Erythroblast (primary cell): ENCODE results near the gene MGAM2.

Experiments
- DNase-seq, 2 experiments: peaks; one replicate each; lab custom pipeline; 2025; lab: John Stamatoyannopoulos, UW
- GATA1 ChIP-seq: IDR thresholded peaks from 2 replicates; pipeline ENCODE4 v1.6.1; 2011; ENCODE audit warnings: low read depth, mild to moderate bottlenecking, control low read depth, low read length, moderate library complexity
- POLR2A ChIP-seq: IDR thresholded peaks from 2 replicates; pipeline ENCODE4 v1.6.1; 2011; ENCODE audit warnings: mild to moderate bottlenecking, low read length

MGAM2 gene

DNA sequence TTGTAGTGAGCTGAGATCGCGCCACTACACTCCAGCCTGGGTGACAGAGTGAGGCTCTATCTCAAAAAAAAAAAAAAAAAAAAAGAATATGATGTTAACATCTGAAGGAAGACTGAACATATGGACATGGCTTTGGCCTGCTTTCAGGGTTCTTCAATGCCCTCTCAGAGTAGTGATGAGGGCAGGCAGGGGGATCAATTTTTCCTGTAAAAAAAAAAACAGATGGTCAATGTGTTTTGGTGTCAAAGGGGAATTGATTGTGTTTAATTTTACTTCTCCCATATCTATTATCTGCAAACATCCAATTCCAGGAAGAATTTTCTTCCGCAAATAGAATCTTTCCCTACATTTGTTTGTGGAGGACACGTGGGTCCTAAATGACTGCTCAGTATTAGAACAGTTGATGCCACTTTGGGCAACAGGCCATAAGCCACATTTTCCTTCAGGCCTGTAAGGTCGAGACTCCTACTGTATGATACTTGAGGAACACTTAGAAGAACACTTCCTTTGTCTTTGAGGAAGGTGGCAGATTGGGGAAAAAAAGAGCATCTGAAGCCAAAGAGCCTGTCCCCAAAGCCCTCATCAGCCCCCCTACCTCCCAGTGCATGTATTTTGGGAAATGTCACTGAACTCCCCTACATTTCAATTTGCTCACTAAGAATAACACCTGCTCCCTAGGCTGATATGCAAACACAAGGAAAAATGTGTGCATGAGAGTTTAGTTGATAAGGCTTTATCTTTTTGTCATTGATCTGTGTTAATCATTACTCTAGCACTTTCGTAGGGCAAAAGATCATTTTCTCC is 28.3 kb downstream of the MGAM2 start:
- peak in 1 of 2 experiments; percentile 7 for DNase-seq
- no peak for TF ChIP-seq POLR2A
- no peak for TF ChIP-seq GATA1

DNA sequence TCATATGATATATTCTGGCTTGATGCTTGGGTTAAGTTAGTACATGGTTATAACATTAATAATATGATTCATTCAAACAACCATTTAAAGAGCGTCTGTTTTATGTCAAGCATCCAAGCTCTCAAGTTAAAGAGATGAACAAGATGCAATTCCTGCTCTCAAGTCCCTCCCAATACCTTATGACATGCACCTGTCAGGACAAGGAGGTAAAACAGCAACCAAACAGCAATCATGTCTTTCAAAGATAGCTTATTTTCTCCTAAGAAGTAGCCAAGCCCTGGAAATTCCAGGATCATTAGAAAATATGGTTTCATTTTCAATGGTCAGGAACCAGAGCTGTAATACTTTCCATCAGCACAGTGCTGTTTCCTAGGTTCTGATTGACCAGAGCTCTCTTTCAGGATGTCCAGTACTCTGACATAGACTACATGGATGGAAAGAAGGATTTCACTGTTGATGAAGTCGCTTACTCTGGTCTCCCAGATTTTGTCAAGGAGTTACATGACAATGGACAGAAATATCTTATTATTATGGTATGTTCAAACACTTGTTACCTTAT is 29.0 kb downstream of the MGAM2 start:
- TF ChIP-seq POLR2A = no peak
- no peak for TF ChIP-seq GATA1
- no peak for DNase-seq

DNA sequence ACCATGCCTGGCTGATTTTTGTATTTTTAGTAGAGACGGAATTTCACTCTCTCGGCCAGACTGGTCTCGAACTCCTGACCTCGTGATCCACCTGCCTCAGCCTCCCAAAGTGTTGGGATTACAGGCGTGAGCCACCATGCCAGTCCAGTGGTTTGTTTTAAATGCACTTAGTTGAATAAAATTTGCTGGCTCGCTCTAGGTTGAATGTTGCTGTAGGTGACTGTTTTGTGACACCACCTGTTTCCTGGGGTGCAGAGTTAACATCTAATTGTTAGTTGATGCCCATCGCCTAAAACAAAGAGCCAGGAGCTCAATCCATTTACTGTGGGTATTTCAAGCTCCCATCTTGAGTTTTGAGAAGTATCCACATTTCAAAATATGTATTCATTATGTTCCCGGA is 31.2 kb downstream of the MGAM2 start:
- TF ChIP-seq POLR2A (no peak), GATA1 (no peak)
- DNase-seq = no peak

DNA sequence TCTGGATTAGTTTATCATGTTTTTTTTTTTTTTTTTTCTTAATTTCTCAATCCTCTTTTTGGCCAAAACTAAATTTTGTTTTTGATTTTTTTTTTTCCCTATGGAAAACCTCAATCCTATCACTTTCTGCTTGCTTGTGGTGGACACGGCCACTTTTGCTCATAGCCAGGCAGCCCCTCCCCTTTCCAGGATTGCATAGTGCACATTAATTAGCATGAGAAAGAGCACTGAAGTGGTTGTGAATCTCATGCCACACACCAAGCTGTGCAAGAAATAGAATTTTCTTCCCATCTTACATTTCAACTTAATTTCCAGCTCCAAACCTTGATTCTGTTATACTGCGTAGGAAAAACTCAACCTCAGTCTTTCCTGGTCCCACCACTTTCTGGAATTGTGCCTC is 34.6 kb downstream of the MGAM2 start:
- DNase-seq = no peak
- TF ChIP-seq GATA1 (no peak), POLR2A (no peak)

DNA sequence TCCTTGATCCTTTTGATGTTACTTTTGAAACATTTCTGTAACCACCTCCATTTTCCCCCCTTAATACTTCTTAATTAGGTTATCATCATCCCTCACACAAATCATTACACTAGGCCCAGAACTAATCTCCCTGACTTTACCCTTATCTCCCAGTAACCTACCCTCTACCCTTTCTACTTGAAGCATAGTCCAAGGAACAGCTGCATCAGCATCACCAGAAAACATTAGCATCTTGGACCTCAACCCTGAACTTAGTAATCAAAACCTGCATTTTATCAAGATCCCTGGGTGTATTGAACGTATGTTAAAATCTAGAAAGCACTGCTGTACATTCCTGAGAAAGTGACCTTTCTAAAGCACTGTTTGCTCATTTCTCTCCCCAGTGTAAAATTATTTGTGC is 38.8 kb downstream of the MGAM2 start:
- DNase-seq = no peak
- TF ChIP-seq GATA1 (no peak), POLR2A (no peak)

DNA sequence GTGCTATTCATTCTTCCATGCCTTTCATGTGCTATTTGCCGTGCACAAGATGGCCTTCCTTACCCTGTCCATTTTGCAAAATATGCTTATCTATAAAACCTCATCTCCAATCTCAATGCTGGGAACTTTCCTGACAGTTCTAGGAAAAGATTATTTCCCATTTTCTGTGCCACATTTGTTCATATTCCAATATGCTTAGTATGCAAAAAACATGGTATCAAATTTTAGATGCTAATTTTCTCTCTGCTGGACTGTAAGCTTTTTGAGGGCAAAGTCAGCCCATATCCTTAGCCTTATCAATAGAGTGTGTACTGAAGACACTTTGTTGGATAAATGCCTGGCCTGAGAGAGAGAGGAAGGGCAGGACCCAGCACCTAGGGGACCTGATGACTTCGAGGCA is 39.4 kb downstream of the MGAM2 start:
- TF ChIP-seq GATA1 = no peak
- TF ChIP-seq POLR2A = no peak
- DNase-seq = no peak

DNA sequence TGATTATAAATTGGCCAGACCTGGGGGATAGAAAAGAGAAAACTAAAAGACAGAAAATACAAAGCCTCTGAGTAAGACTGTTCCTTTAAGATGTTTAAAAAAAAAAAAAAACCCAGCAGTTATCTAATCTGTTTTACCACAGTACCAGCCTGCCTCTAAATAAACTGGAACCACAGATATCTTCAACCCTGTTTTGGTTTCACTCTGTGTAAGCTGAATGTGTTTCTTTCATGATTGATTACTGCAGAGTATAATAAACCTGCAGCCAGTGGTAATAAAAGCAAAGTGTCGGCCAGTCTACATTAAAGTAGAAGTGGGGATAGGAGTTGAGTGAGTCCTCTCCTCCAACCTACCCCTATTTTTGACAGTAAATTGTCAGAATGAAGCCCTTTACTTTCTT is 40.6 kb downstream of the MGAM2 start:
- TF ChIP-seq POLR2A (no peak), GATA1 (no peak)
- DNase-seq = peak; percentile 52 to 72

DNA sequence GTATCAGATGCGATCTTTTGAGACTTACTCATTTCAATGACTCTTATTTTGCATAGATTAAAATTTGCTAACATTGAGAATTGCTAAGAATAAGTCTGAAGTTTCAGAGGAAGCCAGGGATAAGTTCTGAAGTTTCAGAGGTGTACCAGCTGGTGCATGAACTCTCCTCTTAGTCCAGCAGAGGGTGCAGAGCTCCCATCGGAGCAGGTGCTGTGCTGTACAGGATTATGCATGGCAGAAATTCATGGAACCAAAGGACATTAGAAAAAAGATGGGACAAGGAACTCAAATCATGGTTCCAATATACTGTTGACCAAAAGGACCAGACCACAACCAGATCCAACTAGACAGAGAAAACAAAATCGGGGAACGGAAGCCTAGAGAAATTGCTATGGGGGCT is 41.9 kb downstream of the MGAM2 start:
- no peak for TF ChIP-seq GATA1
- TF ChIP-seq POLR2A = no peak
- peak; percentile 8 to 28 for DNase-seq

DNA sequence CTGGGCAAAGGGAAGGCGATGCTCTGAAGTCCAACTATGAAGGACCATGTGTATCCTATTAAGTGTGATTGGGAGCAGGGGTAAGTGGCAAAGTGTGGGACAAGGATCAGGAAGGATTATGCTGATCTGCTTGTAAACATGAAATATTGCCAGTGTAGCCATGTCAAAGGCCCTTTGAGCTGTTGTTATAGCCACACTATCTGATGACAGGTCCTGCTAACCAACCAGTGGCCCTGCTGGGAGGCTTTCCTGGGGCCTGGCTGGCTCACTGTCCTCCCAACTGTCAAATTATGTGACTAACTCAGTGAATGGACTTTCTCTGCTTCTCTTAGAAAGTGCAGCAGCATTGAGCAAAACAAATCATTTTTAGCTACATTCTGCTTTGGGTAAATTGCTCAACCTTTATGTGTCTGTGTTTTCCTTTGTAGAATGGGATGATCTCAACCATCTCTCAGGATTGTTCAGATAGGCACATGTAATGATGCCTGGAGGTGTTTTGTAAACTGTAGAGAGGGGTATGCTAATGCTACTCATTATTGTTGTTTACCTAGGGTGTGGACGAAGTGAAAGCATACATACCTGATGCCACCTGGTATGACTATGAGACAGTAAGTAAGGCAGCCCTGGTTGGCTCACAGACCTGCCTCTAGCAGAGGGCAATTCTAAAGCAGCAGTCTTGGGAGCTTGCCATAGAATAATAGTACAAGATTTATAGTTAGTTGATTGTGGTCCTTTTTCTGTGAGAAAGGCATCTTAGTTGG is 47.4 kb downstream of the MGAM2 start:
- no peak for TF ChIP-seq GATA1
- TF ChIP-seq POLR2A = no peak
- DNase-seq = no peak

DNA sequence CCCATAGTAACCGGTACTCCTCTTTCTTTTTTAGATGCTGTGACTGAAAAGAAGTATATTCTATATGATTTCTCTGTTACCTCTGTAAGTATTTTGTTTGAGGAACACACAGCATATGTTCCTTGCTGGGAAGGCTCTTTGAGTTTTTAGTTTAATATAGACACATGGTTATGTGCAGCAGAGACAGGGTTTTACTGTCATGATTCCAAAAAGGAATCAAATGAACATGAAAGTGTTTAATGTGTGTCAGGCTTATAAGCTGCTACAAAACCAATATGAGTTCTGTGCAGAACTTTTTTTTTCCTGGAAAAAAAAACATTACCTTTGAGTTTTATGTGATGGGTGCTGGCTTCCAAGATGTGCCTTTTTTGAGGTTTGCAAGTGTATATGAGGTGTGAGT is 50.4 kb downstream of the MGAM2 start:
- no peak for TF ChIP-seq GATA1
- DNase-seq = no peak

DNA sequence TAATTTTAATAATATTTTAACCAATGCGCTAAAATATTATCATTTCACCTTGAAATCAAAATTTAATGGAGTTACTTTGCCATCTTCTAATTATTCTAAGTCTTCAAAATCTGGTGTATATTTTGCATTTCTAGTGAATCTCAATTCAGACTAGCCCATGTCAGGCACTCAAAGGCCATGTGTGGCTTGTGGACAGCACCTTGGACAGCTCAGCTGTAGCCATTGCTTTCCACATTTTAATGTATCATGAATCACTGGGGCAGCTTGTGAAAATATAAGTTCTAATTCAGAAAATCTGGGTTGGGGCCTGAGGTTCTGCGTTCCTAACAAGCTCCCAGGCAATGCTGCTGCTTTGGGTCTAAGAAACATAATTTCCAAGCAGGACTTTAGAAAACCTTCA is 57.2 kb downstream of the MGAM2 start:
- DNase-seq = no peak
- TF ChIP-seq GATA1 = no peak

DNA sequence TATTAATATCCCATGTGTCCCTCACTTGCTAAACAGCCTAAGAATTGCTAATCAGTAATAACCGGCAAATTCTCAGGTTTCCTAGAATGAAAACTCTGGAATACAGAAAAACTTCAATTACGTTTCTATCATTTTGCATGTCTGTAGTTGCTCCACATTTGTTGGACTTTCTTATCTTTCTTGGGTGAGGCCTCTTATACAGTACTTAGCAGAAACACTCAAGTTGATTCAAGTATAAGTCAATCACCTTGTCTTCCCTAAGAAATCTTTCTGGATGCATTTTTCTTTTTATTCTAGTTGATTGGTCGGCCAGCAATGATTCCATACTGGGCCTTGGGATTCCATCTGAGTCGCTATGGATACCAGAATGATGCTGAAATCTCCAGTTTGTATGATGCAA is 61.4 kb downstream of the MGAM2 start:
- no peak for TF ChIP-seq POLR2A
- no peak for TF ChIP-seq GATA1
- no peak for DNase-seq

DNA sequence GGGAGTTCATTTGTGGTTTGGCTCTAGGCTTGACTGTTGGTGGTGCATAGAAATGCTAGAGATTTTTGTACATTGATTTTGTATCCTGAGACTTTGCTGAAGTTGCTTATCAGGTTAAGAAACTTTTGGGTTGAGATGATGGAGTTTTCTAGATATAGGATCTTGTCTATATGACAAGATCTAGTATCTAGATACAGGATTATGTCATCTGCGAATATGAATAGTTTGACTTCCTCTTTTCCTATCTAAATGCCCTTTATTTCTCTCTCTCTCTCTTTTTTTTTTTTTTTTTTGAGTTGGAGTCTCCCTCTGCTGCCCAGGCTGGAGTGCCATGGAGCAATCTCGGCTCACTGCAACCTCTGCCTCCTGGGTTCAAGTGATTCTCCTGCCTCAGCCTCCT is 62.9 kb downstream of the MGAM2 start:
- TF ChIP-seq POLR2A = no peak
- no peak for TF ChIP-seq GATA1
- DNase-seq = no peak

DNA sequence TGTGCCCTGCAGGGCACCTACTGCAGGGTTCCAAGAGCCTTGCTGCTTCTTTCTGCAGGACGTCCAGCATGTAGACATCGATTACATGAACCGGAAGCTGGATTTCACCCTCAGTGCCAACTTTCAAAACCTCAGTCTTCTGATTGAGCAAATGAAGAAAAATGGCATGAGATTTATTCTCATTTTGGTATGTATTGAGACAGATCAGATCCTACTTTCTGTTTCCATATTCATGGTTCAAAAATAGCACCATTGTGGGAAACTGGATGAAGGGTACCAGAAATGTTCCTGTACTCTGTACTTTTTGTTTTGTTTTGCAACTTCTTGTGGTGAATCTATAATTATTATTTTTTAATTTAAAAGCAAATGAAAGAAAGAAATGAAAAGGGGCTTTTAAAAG is 64.1 kb downstream of the MGAM2 start:
- TF ChIP-seq GATA1 (no peak), POLR2A (no peak)
- no peak for DNase-seq
